SW480 (cell line): ENCODE measurements around the gene FAM185A.
"Not testable (repeated sequence)": the region's sequence is repeated elsewhere in the genome, so short reads cannot be mapped to it uniquely, and the experiment has no call there.

Experiments
- DNase-seq: peaks from one replicate; pipeline ENCODE4 v3.0.0-alpha.2; 2016; ENCODE audit warnings: low spot score

The FAM185A gene

GRCh38 chr7:102778663-102779062, 29.9 kb downstream of the FAM185A start:
- DNase-seq: not testable (repeated sequence)

GRCh38 chr7:102780926-102781325, 32.1 kb downstream of the FAM185A start:
- not testable (repeated sequence) for DNase-seq

GRCh38 chr7:102788770-102789169, 40.0 kb downstream of the FAM185A start:
- DNase-seq: not testable (repeated sequence)

- not testable (repeated sequence) for DNase-seq
Observed at GRCh38 chr7:102790364-102791100, 41.7 kb downstream of the FAM185A start.

GRCh38 chr7:102791367-102791766, 42.6 kb downstream of the FAM185A start:
- not testable (repeated sequence) for DNase-seq

- not testable (repeated sequence) for DNase-seq
Observed at GRCh38 chr7:102791831-102792230, 43.0 kb downstream of the FAM185A start.

- not testable (repeated sequence) for DNase-seq
Observed at GRCh38 chr7:102794567-102794966, 45.8 kb downstream of the FAM185A start.

GRCh38 chr7:102795987-102796595, 47.3 kb downstream of the FAM185A start:
- not testable (repeated sequence) for DNase-seq

GRCh38 chr7:102806613-102807012, 57.8 kb downstream of the FAM185A start:
- no peak for DNase-seq

GRCh38 chr7:102810916-102811315, 62.1 kb downstream of the FAM185A start:
- DNase-seq: no peak

- no peak for DNase-seq
Observed at GRCh38 chr7:102811942-102812678, 63.3 kb downstream of the FAM185A start.

GRCh38 chr7:102813191-102814024, 64.6 kb downstream of the FAM185A start:
- no peak for DNase-seq

GRCh38 chr7:102814025-102814471, 65.2 kb downstream of the FAM185A start:
- DNase-seq: no peak

- DNase-seq: no peak
Observed at GRCh38 chr7:102817616-102818573, 69.1 kb downstream of the FAM185A start.

GRCh38 chr7:102819151-102819550, 70.4 kb downstream of the FAM185A start:
- DNase-seq: no peak

- no peak for DNase-seq
Observed at GRCh38 chr7:102821994-102822747, 73.4 kb downstream of the FAM185A start.

- no peak for DNase-seq
Observed at GRCh38 chr7:102823390-102824119, 74.8 kb downstream of the FAM185A start.

GRCh38 chr7:102828286-102828685, 79.5 kb downstream of the FAM185A start:
- no peak for DNase-seq

- DNase-seq: no peak
Observed at GRCh38 chr7:102829075-102829474, 80.3 kb downstream of the FAM185A start.
